ENCODE results near the gene NKAPD1.
A peak's percentile ranks its signal among the peaks of the same experiment; 100 is the strongest.
"Not testable (repeated sequence)": the region's sequence is repeated elsewhere in the genome, so short reads cannot be mapped to it uniquely, and the experiment has no call there.

Gene NKAPD1

GRCh38 chr11:112073941-112074811, at the start of gene NKAPD1, which contains the start of gene PIH1D2:
NKAPD1 (plus strand) TSS chr11:112074299; CDS start chr11:112075575, 1,276 bp downstream.
PIH1D2 (minus strand) TSS chr11:112074017; CDS start chr11:112073174, 843 bp downstream.
- DNase-seq (ENCODE audit: low read depth, low spot score) = peak; percentile 90

- peak; percentile 82 for DNase-seq (ENCODE audit: low read depth, low spot score)
Measured at GRCh38 chr11:112024773-112025678, 49.1 kb upstream of the NKAPD1 start, which contains the start of gene DLAT. DLAT (plus strand) TSS chr11:112025408; CDS start chr11:112025473, 65 bp downstream.

GRCh38 chr11:112025707-112026106, 48.4 kb upstream of the NKAPD1 start:
- DNase-seq (ENCODE audit: low read depth, low spot score) = peak; percentile 37

GRCh38 chr11:112026784-112027410, 47.2 kb upstream of the NKAPD1 start:
- not testable (repeated sequence) for DNase-seq (ENCODE audit: low read depth, low spot score)

- no peak for DNase-seq (ENCODE audit: low read depth, low spot score)
Measured at GRCh38 chr11:112029460-112029859, 44.6 kb upstream of the NKAPD1 start.

GRCh38 chr11:112033902-112034301, 40.2 kb upstream of the NKAPD1 start:
- no peak for DNase-seq (ENCODE audit: low read depth, low spot score)

- DNase-seq (ENCODE audit: low read depth, low spot score) = no peak
Measured at GRCh38 chr11:112037527-112037926, 36.6 kb upstream of the NKAPD1 start.

- DNase-seq (ENCODE audit: low read depth, low spot score) = peak; percentile 66
Measured at GRCh38 chr11:112042161-112042960, 31.7 kb upstream of the NKAPD1 start.

- DNase-seq (ENCODE audit: low read depth, low spot score) = no peak
Measured at GRCh38 chr11:112042961-112043304, 31.2 kb upstream of the NKAPD1 start.

- DNase-seq (ENCODE audit: low read depth, low spot score) = no peak
Measured at GRCh38 chr11:112044961-112045360, 29.1 kb upstream of the NKAPD1 start.

GRCh38 chr11:112046647-112047046, 27.5 kb upstream of the NKAPD1 start:
- not testable (repeated sequence) for DNase-seq (ENCODE audit: low read depth, low spot score)

GRCh38 chr11:112048256-112048655, 25.8 kb upstream of the NKAPD1 start:
- DNase-seq (ENCODE audit: low read depth, low spot score) = not testable (repeated sequence)

- DNase-seq (ENCODE audit: low read depth, low spot score) = no peak
Measured at GRCh38 chr11:112049777-112050176, 24.3 kb upstream of the NKAPD1 start.

- no peak for DNase-seq (ENCODE audit: low read depth, low spot score)
Measured at GRCh38 chr11:112050721-112051120, 23.4 kb upstream of the NKAPD1 start.

GRCh38 chr11:112051768-112052167, 22.3 kb upstream of the NKAPD1 start:
- no peak for DNase-seq (ENCODE audit: low read depth, low spot score)

- DNase-seq (ENCODE audit: low read depth, low spot score) = peak; percentile 20
Measured at GRCh38 chr11:112057170-112057569, 16.9 kb upstream of the NKAPD1 start.

- peak; percentile 19 for DNase-seq (ENCODE audit: low read depth, low spot score)
Measured at GRCh38 chr11:112058103-112058502, 16.0 kb upstream of the NKAPD1 start.

- DNase-seq (ENCODE audit: low read depth, low spot score) = no peak
Measured at GRCh38 chr11:112062923-112063322, 11.2 kb upstream of the NKAPD1 start.

- DNase-seq (ENCODE audit: low read depth, low spot score) = peak; percentile 76
Measured at GRCh38 chr11:112082729-112083128, 8.6 kb downstream of the NKAPD1 start.

- peak; percentile 54 for DNase-seq (ENCODE audit: low read depth, low spot score)
Measured at GRCh38 chr11:112085822-112086421, 11.8 kb downstream of the NKAPD1 start.

Measured in astrocyte of the hippocampus (primary cell).